ENCODE measurements around the gene CD274. TPM values are rescaled to one million over a fixed set of nuclear protein-coding genes. Genes with fewer than 3 reads are reported as not detected.
"Not testable (repeated sequence)": the region's sequence is repeated elsewhere in the genome, so short reads cannot be mapped to it uniquely, and the experiment has no call there.

CD274 gene
- total and polyA plus RNA-seq, 8 donors = 0.46 to 33.3 (median 1.5) TPM; not detected in 2

DNA sequence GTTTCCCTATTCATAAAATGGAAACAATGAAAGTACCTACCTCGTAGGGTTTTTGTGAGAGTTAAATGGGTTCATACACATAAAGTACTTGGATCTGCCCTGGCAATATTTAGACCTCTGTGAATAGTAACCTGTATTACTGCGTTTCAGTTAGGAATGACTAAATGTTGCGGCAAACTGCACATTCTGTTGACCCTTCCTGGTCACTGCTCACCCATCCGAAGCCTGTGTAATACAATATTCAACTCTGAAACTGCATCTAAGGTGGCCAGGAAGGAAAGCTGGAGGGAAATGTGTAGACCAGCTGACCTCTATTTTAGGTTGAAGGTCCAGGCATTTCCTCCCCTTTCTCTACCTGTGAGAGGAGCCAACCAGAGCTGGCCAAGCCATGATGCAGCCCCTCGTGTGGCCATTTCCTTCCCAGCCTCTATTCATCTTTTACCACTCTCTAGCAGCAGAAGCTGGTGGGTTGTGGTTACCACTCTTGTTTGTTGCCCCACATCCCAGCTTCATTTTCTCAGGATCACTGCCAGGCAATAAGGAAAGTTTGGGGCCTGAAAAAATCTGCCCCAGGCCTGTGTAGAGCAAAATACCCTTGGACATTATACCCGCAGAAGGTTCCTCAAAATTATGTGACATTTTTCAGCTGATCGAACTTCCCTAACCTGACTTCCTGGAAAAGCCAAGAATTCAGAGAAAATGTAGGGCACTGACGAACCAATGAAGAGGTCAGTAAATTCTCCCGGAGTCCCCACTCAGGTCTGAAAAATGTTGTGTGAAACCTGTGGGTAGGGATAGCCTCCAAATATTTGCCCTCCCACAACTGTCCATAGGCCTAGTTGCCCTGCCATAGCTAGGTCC, 39.5 kb downstream of the CD274 start:
- no peak for DNase-seq
- Histone ChIP-seq H3K36me3 (no peaks in the 10 kb centered on the region), H3K9me3 (no peaks in the 10 kb centered on the region), H3K27me3 (no peaks in the 10 kb centered on the region), H3K27ac (no peak overlapping the region), H3K4me3 (no peak overlapping the region), H3K4me1 (no peaks in the 10 kb centered on the region)
- TF ChIP-seq EP300 (IDR thresholded peaks at IDR 0.05) (no peak), POLR2A (IDR thresholded peaks at IDR 0.05) (no peak), POLR2AphosphoS5 (IDR thresholded peaks at IDR 0.05) (no peak)
- TF ChIP-seq, protein P1, sequence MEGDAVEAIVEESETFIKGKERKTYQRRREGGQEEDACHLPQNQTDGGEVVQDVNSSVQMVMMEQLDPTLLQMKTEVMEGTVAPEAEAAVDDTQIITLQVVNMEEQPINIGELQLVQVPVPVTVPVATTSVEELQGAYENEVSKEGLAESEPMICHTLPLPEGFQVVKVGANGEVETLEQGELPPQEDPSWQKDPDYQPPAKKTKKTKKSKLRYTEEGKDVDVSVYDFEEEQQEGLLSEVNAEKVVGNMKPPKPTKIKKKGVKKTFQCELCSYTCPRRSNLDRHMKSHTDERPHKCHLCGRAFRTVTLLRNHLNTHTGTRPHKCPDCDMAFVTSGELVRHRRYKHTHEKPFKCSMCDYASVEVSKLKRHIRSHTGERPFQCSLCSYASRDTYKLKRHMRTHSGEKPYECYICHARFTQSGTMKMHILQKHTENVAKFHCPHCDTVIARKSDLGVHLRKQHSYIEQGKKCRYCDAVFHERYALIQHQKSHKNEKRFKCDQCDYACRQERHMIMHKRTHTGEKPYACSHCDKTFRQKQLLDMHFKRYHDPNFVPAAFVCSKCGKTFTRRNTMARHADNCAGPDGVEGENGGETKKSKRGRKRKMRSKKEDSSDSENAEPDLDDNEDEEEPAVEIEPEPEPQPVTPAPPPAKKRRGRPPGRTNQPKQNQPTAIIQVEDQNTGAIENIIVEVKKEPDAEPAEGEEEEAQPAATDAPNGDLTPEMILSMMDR (IDR thresholded peaks at IDR 0.05) = no peak
- WGBS, 5 donors = 82 to 92% (median 87%) methylated on average over 9 of the region's 9 CpGs
- intact Hi-C loops (cut with DNase I; ENCODE audit: low total_unique reads) = no loop called here

DNA sequence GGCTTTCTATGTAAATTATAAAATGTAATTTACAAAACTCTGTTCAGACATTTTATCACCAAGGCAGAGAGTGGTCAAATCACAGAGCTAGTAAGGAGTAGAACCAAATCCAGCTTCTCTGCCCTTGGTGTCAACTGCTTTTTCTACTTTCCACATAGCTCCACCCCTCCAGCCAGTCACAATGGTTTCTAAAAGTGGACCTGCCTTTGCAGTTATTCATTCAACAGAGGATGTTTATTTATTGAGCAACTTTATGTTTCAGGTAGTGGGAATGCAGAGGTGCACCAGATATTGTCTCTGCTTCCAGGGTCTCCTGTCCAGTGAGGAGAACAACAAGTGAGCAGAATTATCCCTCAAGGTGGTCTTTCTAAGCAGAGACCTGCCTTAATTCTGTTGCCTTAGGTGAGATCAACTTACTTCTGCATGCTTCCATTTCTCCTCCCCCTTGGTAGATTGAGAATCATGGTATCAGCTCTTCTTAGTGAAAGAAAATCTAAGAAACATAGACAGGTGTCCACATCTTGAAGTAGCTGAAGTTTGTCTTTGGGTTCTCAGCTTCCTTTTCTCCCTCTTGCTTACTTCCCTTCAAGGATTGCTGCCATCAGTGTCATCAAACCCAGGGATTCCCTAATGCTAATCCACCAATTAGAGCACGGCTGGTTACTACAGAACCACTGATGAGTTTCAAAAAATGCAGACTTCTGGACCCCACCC, 42.8 kb downstream of the CD274 start:
- H3K4me1 ChIP-seq = no peaks in the 10 kb centered on the region
- peak overlapping the region in 1 of 5 donors; percentile 47 for H3K27ac ChIP-seq
- DNase-seq = no peak
- no peaks in the 10 kb centered on the region for H3K36me3 ChIP-seq
- intact Hi-C loops (cut with DNase I; ENCODE audit: low total_unique reads) = no loop called here
- H3K9me3 ChIP-seq = no peaks in the 10 kb centered on the region
- H3K27me3 ChIP-seq = no peaks in the 10 kb centered on the region
- no peak overlapping the region for H3K4me3 ChIP-seq
- TF ChIP-seq, protein P1 (IDR thresholded peaks at IDR 0.05) = no peak
- no peak for TF ChIP-seq POLR2A (IDR thresholded peaks at IDR 0.05)
- TF ChIP-seq POLR2AphosphoS5 (IDR thresholded peaks at IDR 0.05) = no peak
- no peak for TF ChIP-seq EP300 (IDR thresholded peaks at IDR 0.05)
- WGBS, 5 donors = 55 to 96% (median 81%) methylated on average over 1 of the region's 1 CpG

DNA sequence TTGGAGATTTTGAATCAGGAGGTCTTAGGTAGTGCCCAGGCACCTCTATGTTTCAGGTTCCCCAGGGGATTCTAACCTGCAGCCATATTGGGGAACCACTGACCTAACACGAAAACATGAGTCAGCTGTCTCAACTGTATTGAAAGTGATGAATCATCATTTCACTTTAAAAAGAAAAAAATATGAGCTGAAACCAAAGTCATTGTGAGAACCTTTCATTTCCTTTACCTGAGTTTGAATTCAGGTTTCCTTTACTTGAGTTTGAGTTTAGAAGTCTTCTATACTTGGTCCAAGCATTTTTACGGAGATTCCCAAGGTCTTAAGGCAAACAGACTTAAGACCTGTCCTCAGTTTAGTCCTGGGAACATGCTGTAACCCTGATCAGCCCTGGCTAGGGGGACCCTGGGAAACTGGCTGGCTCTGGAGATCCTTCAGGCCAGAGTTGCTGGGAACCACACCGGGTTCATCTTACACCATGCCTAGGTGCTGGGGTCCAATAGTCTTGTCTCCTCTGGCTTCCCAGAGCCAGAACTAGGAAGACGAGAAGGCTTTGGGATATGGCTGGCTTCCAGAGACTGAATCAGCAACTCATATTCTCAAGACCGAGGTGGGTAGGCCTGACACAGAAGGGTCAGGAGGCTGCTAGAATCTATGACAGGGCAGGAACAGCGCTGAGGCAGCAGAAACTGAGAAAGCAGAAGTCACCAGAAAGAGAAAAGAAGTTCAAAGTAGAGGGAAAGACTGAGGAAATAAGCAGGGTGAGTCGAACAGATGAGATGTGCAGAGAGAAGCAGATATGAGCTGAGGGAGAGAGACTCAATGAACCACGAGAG, 43.6 kb downstream of the CD274 start:
- Histone ChIP-seq H3K27me3 (no peaks in the 10 kb centered on the region), H3K4me1 (no peaks in the 10 kb centered on the region), H3K36me3 (no peaks in the 10 kb centered on the region), H3K27ac (peak overlapping the region in 2 of 5 donors; percentile 47 to 59), H3K9me3 (no peaks in the 10 kb centered on the region), H3K4me3 (no peak overlapping the region)
- TF ChIP-seq EP300 (IDR thresholded peaks at IDR 0.05) (no peak), POLR2AphosphoS5 (IDR thresholded peaks at IDR 0.05) (no peak), POLR2A (IDR thresholded peaks at IDR 0.05) (no peak)
- TF ChIP-seq, protein P1 (IDR thresholded peaks at IDR 0.05) = no peak
- intact Hi-C loops (cut with DNase I; ENCODE audit: low total_unique reads) = no loop called here
- WGBS, 5 donors = 68 to 82% (median 81%) methylated on average over 8 of the region's 8 CpGs
- peak in 1 of 2 donors; percentile 20 for DNase-seq

DNA sequence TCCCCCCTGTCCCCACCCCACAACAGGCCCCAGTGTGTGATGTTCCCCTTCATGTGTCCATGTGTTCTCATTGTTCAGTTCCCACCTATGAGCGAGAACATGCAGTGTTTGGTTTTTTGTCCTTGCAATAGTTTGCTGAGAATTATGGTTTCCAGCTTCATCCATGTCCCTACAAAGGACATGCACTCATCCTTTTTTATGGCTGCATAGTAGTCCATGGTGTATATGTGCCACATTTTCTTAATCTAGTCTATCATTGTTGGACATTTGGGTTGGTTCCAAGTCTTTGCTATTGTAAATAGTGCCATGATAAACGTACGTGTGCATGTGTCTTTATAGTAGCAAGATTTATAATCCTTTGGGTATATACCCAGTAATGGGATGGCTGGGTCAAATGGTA, 44.4 kb downstream of the CD274 start:
- 60 to 72% (median 66%) methylated on average over 3 of the region's 3 CpGs for WGBS, 5 donors
- DNase-seq = not testable (repeated sequence)

More for the DNA sequence above, 44.4 kb downstream of the CD274 start:
- intact Hi-C loops (cut with DNase I; ENCODE audit: low total_unique reads); H3K27ac ChIP-seq; H3K36me3 ChIP-seq; H3K4me1 ChIP-seq; H3K9me3 ChIP-seq; H3K27me3 ChIP-seq; H3K4me3 ChIP-seq: not testable (repeated sequence)

Measured in stomach (tissue), 9 donors.